WTC11 (cell line): ENCODE results near the gene VIT. TPM values are rescaled to one million over a fixed set of nuclear protein-coding genes. Genes with fewer than 3 reads are reported as not detected.

Experiments
- ATAC-seq: fragments of 200-7000 bp; cut with Tn5 transposase; 2 replicates; pipeline ENCODE4 v1.10.0; 2021; ENCODE audit warnings: mild to moderate bottlenecking, moderate library complexity
- CTCF ChIA-PET: fragments of 300-600 bp; sonication (Branson Sonifier 250); formaldehyde crosslinking; loops from one replicate; lab custom pipeline; 2021; ENCODE audit warnings: antibody characterized with exemption; lab: Charles Lee
- POLR2A ChIA-PET: fragments of 350-600 bp; sonication (Branson Sonifier 250); formaldehyde crosslinking; loops from one replicate; lab custom pipeline; 2021; ENCODE audit warnings: antibody characterized with exemption; lab: Charles Lee
- DNase-seq: peaks from one replicate; pipeline ENCODE4 v3.0.0; 2021; ENCODE audit warnings: low spot score
- H3K27ac Mint-ChIP-seq: 2 replicates; pipeline ENCODE4 v1.8.0; 2021; ENCODE audit warnings: mixed read lengths
- H3K27me3 Mint-ChIP-seq: 2 replicates; pipeline ENCODE4 v1.8.0; 2021; ENCODE audit warnings: low read depth, mild to moderate bottlenecking, moderate library complexity, mixed read lengths
- H3K36me3 Mint-ChIP-seq: 2 replicates; pipeline ENCODE4 v1.8.0; 2021; ENCODE audit warnings: mixed read lengths
- H3K4me1 Mint-ChIP-seq: 2 replicates; pipeline ENCODE4 v1.8.0; 2022; ENCODE audit warnings: mixed read lengths
- H3K4me3 Mint-ChIP-seq: 2 replicates; pipeline ENCODE4 v1.8.0; 2021; ENCODE audit warnings: mild to moderate bottlenecking, moderate library complexity, mixed read lengths
- H3K9me3 Mint-ChIP-seq: 2 replicates; pipeline ENCODE4 v1.8.0; 2021; ENCODE audit warnings: mixed read lengths
- ATF2 ChIP-seq: sonication (generic); formaldehyde crosslinking; IDR thresholded peaks from 2 replicates; pipeline ENCODE4 v1.8.1; 2022; ENCODE audit warnings: low read depth, missing genetic modification reagents, borderline replicate concordance
- ATF6 ChIP-seq: sonication (generic); formaldehyde crosslinking; IDR thresholded peaks from 2 replicates; pipeline ENCODE4 v1.8.1; 2023; ENCODE audit warnings: mild to moderate bottlenecking, missing genetic modification reagents
- CDX4 ChIP-seq: fragments of 250-450 bp; sonication (Bioruptor Pico); IDR thresholded peaks from 2 replicates; pipeline ENCODE4 v1.9.0; 2021; ENCODE audit warnings: moderate library complexity, mild to moderate bottlenecking, inconsistent platforms, borderline replicate concordance
- CTCF ChIP-seq: fragments of 200-600 bp; IDR thresholded peaks from 2 replicates; pipeline ENCODE4 v1.8.0; 2022; ENCODE audit warnings: antibody characterized with exemption
- E2F1 ChIP-seq: sonication (generic); formaldehyde crosslinking; IDR thresholded peaks from 2 replicates; pipeline ENCODE4 v1.8.0; 2022; ENCODE audit warnings: mild to moderate bottlenecking, missing genetic modification reagents
- FOXK1 ChIP-seq: sonication (generic); formaldehyde crosslinking; IDR thresholded peaks from 2 replicates; pipeline ENCODE4 v1.8.0; 2022; ENCODE audit warnings: mild to moderate bottlenecking, moderate library complexity, missing genetic modification reagents
- FOXP1 ChIP-seq: sonication (generic); formaldehyde crosslinking; IDR thresholded peaks from 2 replicates; pipeline ENCODE4 v1.8.0; 2022; ENCODE audit warnings: missing genetic modification reagents, mild to moderate bottlenecking, moderate library complexity, borderline replicate concordance
- IRF1 ChIP-seq: sonication (generic); formaldehyde crosslinking; IDR thresholded peaks from 2 replicates; pipeline ENCODE4 v1.8.0; 2023; ENCODE audit warnings: missing genetic modification reagents
- IRF2 ChIP-seq: sonication (generic); formaldehyde crosslinking; IDR thresholded peaks from 2 replicates; pipeline ENCODE4 v1.8.0; 2022; ENCODE audit warnings: low read depth, missing genetic modification reagents, borderline replicate concordance
- MLX ChIP-seq: sonication (generic); formaldehyde crosslinking; IDR thresholded peaks from 2 replicates; pipeline ENCODE4 v1.8.1; 2023; ENCODE audit warnings: mild to moderate bottlenecking, missing genetic modification reagents, moderate library complexity
- RELA ChIP-seq: sonication (generic); formaldehyde crosslinking; IDR thresholded peaks from 2 replicates; pipeline ENCODE4 v1.8.1; 2022; ENCODE audit warnings: missing genetic modification reagents, mild to moderate bottlenecking, borderline replicate concordance
- SMAD4 ChIP-seq: sonication (generic); formaldehyde crosslinking; IDR thresholded peaks from 2 replicates; pipeline ENCODE4 v1.8.0; 2022; ENCODE audit warnings: mild to moderate bottlenecking, missing genetic modification reagents
- TEAD1 ChIP-seq: sonication (generic); formaldehyde crosslinking; IDR thresholded peaks from 2 replicates; pipeline ENCODE4 v1.8.0; 2022; ENCODE audit warnings: mild to moderate bottlenecking, missing genetic modification reagents
- TEAD4 ChIP-seq: sonication (generic); formaldehyde crosslinking; IDR thresholded peaks from 2 replicates; pipeline ENCODE4 v1.8.0; 2022; ENCODE audit warnings: mild to moderate bottlenecking, missing genetic modification reagents
- USF2 ChIP-seq: sonication (generic); formaldehyde crosslinking; IDR thresholded peaks from 2 replicates; pipeline ENCODE4 v1.8.1; 2023; ENCODE audit warnings: mild to moderate bottlenecking, missing genetic modification reagents, moderate library complexity
- ZMAT4 ChIP-seq: fragments of 250-450 bp; sonication (Bioruptor Pico); IDR thresholded peaks from 2 replicates; pipeline ENCODE4 v1.9.0; 2021; ENCODE audit warnings: mild to moderate bottlenecking
- ZNF232 ChIP-seq: sonication (generic); formaldehyde crosslinking; IDR thresholded peaks from 2 replicates; pipeline ENCODE4 v1.8.0; 2022; ENCODE audit warnings: mild to moderate bottlenecking, missing genetic modification reagents
- ZNF396 ChIP-seq: fragments of 250-450 bp; sonication (Bioruptor Pico); IDR thresholded peaks from 2 replicates; pipeline ENCODE4 v1.8.0; 2021; ENCODE audit warnings: mild to moderate bottlenecking, moderate library complexity, borderline replicate concordance
- ZNF416 ChIP-seq: fragments of 250-450 bp; sonication (Bioruptor Pico); IDR thresholded peaks from 2 replicates; pipeline ENCODE4 v1.9.0; 2021; ENCODE audit warnings: mild to moderate bottlenecking, inconsistent platforms
- ZNF532 ChIP-seq: fragments of 250-450 bp; sonication (Bioruptor Pico); IDR thresholded peaks from 2 replicates; pipeline ENCODE4 v1.9.0; 2021; ENCODE audit warnings: mild to moderate bottlenecking, borderline replicate concordance
- total RNA-seq: library from RNA; stranded (reverse); gene quantifications from 3 replicates; pipeline ENCODE4 v1.2.3, GENCODE V29; 2021

The VIT gene
- total RNA-seq, 1 experiment from 2014 or later = 0.46 TPM

- H3K4me3 Mint-ChIP-seq = no peak overlapping the region
- no peak for DNase-seq
- H3K27ac Mint-ChIP-seq = no peak overlapping the region
- ChIA-PET POLR2A (no interaction called here), CTCF (interaction anchor here (2.4 to 3.6 kb wide), 2 partner anchors 13 to 16 kb away, joined by 12 to 33 read pairs; no protein-coding TSS in a partner anchor)
- peaks cover 10% of the 10 kb centered on the region for H3K4me1 Mint-ChIP-seq
- peaks cover 14% of the 10 kb centered on the region for H3K9me3 Mint-ChIP-seq
- no peaks in the 10 kb centered on the region for H3K27me3 Mint-ChIP-seq
- peaks cover 6% of the 10 kb centered on the region; the same call in 1 of the 2 replicates for H3K36me3 Mint-ChIP-seq
- ATAC-seq = no peak
- TF ChIP-seq IRF1 (CRISPR knock-in tag) = no peak
- TF ChIP-seq RELA (CRISPR knock-in tag) = no peak
- no peak for TF ChIP-seq CDX4 (CRISPR knock-in tag)
- no peak for TF ChIP-seq CTCF
- TF ChIP-seq ZMAT4 = no peak
- no peak for TF ChIP-seq ZNF532
- TF ChIP-seq SMAD4 (CRISPR knock-in tag) = no peak
- TF ChIP-seq ZNF396 (CRISPR knock-in tag) = no peak
- TF ChIP-seq TEAD4 (CRISPR knock-in tag) = no peak
- no peak for TF ChIP-seq ATF2 (CRISPR knock-in tag)
- TF ChIP-seq ZNF232 (CRISPR knock-in tag) = no peak
- TF ChIP-seq ATF6 (CRISPR knock-in tag) = no peak
- TF ChIP-seq MLX = no peak
- TF ChIP-seq FOXP1 (CRISPR knock-in tag) = no peak
- TF ChIP-seq E2F1 (CRISPR knock-in tag) = no peak
- TF ChIP-seq ZNF416 (CRISPR knock-in tag) = no peak
- TF ChIP-seq USF2 (CRISPR knock-in tag) = no peak
- no peak for TF ChIP-seq IRF2 (CRISPR knock-in tag)
- TF ChIP-seq FOXK1 = no peak
- TF ChIP-seq TEAD1 (CRISPR knock-in tag) = no peak
Observed at GRCh38 chr2:36769106-36769505, 72.6 kb downstream of the VIT start.
